Fibroblast of pulmonary artery (primary cell): ENCODE data around the gene XYLT1.

Experiments
- DNase-seq: peaks from one replicate; pipeline ENCODE4 v3.0.0-alpha.2; 2010; ENCODE audit warnings: low read depth
- H3K4me3 ChIP-seq: replicated peaks from 2 replicates; pipeline ENCODE4 v1.5.1; 2011; ENCODE audit warnings: low read depth, mild to moderate bottlenecking, control low read depth, low read length, moderate library complexity
- CTCF ChIP-seq: IDR thresholded peaks from 2 replicates; pipeline ENCODE4 v1.5.1; 2011; ENCODE audit warnings: mild to moderate bottlenecking, control low read depth, low read length, inconsistent platforms; ENCODE audit errors: missing control alignments

Gene XYLT1

GRCh38 chr16:17212606-17213005 lies 258.2 kb downstream of the XYLT1 start:
- no peak for TF ChIP-seq CTCF
- no peak for DNase-seq

GRCh38 chr16:17211797-17212196 lies 259.0 kb downstream of the XYLT1 start:
- no peak overlapping the region for H3K4me3 ChIP-seq
- DNase-seq, result no peak
- TF ChIP-seq CTCF, result no peak

More at GRCh38 chr16:17212606-17213005, 258.2 kb downstream of the XYLT1 start:
- H3K4me3 ChIP-seq, result no peak overlapping the region

GRCh38 chr16:17206712-17207111 lies 264.0 kb downstream of the XYLT1 start:
- DNase-seq, result no peak
- TF ChIP-seq CTCF, result no peak
- no peak overlapping the region for H3K4me3 ChIP-seq

GRCh38 chr16:17205279-17206211 lies 265.2 kb downstream of the XYLT1 start:
- no peak for TF ChIP-seq CTCF
- no peak for DNase-seq
- H3K4me3 ChIP-seq, result no peak overlapping the region

- no peak overlapping the region for H3K4me3 ChIP-seq
- no peak for DNase-seq
- TF ChIP-seq CTCF, result no peak
These were observed 266.1 kb downstream of the XYLT1 start for GRCh38 chr16:17204644-17205043.

GRCh38 chr16:17204206-17204605 lies 266.6 kb downstream of the XYLT1 start:
- DNase-seq, result no peak
- H3K4me3 ChIP-seq, result no peak overlapping the region
- no peak for TF ChIP-seq CTCF

- DNase-seq, result no peak
- TF ChIP-seq CTCF, result no peak
- no peak overlapping the region for H3K4me3 ChIP-seq
These were observed 267.3 kb downstream of the XYLT1 start for GRCh38 chr16:17203424-17203823.
